HTR-8/SVneo (cell line): ENCODE measurements around the gene SYT17.

Source experiments
- DNase-seq: peaks from one replicate; pipeline ENCODE4 v3.0.0; 2011; ENCODE audit warnings: low spot score, mixed read lengths; ENCODE audit not compliant: insufficient read length
- FAIRE-seq: peaks from 2 replicates; lab custom pipeline; 2011; peaks lifted over from hg19 to GRCh38; lab: Jason Lieb, UNC

The SYT17 gene, protein sequence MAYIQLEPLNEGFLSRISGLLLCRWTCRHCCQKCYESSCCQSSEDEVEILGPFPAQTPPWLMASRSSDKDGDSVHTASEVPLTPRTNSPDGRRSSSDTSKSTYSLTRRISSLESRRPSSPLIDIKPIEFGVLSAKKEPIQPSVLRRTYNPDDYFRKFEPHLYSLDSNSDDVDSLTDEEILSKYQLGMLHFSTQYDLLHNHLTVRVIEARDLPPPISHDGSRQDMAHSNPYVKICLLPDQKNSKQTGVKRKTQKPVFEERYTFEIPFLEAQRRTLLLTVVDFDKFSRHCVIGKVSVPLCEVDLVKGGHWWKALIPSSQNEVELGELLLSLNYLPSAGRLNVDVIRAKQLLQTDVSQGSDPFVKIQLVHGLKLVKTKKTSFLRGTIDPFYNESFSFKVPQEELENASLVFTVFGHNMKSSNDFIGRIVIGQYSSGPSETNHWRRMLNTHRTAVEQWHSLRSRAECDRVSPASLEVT

DNA sequence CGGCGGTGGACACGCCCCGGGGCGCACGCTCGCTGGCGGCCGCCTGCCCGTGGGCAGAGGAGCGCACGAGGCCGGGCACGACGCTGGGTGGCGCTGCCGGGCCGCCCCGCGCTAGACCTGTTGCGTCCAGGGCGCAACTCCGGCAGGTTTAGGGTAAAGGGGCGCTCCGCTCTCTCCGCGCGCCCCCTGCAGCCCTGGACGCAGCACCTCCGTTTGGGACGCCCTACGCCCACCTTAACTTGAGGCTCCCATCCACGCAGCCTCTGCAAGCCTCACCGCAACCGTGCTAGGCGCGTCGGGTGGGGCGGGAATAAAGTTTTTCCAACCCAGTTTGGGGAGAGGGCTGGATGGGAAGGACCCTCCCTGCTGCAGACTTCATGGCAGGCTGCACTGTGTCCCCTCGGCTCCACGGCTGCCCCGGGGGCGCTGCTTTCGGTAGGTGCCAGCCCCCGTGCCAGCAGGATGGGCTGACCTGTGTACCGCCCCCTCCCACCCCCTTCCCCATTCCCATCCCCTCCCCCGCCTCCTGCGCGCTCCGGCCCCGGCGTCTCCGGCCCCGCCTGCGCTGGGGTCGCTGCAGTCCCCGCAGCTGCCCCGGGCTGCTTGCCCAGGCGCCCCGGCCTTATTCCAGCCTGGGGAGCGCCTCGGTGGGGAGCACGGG is at the start of gene SYT17:
Gene SYT17, plus strand, starts transcription at position 531 of the 661 bp plus-strand sequence. CDS start 407 bp downstream, outside the sequence.
- peak; percentile 77 for DNase-seq
- peak; percentile 38 for FAIRE-seq

DNA sequence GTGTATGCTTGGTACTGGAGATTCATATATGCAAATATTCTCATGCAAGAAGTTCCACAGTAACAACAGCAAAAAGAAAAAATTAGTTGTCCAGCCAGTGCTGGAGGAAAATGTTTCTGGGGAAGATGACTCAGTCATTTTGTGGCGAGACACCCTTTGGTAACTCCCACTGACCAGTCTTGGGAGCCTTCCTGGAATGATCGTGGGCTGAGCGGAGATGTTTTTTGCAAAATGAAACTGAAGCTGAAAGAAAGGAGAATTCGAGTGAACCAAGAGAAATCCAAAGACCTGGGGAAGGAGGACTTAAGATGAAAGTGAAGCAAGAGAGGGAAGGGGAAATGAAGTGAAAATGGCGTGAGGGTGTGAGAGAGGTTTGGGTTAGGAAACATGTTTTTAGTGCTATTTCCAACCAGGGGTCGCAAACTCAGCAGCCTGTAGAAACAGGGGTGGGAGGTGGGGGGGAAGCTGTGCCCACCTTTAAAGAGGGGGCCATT is 49.1 kb upstream of the SYT17 start:
- peak; percentile 81 for DNase-seq
- no peak for FAIRE-seq

DNA sequence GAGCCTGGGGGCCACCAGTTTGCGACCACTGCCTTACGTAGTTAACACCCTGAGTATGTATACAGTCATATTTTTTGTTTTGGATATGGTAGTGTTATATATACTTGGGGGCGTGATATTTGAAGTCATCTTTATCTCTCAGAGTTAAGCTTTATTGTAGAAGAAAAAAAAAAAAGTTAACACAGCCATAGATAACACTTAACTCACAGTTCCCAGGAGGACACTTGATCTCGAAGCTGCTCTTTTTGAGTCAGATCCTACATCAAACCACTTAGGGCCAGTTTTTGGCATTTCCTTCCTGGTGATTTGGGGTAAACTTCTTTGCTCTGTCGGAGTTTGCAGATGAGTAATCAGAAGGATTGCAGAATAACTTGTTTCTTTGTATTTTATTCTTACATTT is 48.5 kb upstream of the SYT17 start:
- no peak for FAIRE-seq
- no peak for DNase-seq

DNA sequence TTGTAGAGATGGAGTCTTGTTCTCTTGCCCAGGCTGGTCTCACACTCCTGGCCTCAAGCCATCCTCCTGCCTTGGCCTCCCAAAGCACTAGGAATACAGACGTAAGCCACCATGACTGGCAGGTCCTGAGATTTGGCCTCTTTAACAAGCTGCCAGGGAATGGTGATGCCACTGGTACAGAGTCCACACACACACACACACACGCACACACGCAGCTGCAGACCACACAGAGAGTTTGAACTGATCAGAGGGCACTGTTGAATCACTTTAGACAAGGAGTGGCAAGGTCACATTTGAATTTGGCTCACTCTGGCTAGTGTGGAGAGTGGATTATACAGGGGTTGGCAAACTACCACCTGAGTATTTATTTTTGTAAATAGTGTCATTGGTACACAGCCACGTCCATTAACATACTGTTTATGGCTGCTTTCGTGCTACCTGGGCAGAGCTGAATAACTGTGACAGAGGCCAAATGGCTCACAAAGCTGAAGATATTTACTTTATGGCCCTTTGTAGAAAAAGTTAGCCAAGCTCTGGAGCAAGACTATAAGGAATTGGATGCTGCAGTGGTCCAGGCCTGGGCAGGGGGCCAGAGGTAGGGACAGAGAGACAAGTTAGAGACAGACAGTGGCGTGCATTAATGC is 44.4 kb upstream of the SYT17 start:
- DNase-seq, result no peak
- no peak for FAIRE-seq

DNA sequence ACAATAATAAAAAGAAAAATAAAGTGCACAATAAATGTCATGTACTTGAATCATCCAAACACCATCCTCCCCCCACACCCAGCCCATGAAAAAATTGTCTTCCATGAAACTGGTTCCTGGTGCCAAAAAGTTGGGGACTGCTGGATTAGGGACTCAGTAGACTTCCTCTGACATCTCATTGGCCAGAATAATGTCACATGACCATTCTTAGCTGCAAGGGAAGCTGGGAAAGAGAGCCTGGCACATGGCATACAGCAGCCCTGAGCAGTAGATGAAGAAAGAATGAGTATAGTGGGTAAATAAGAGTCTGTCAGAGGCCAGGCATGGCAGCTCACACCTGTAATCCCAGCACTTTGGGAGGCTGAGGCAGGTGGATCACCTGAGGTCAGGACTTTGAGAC is 41.7 kb upstream of the SYT17 start:
- no peak for DNase-seq
- FAIRE-seq, result no peak

DNA sequence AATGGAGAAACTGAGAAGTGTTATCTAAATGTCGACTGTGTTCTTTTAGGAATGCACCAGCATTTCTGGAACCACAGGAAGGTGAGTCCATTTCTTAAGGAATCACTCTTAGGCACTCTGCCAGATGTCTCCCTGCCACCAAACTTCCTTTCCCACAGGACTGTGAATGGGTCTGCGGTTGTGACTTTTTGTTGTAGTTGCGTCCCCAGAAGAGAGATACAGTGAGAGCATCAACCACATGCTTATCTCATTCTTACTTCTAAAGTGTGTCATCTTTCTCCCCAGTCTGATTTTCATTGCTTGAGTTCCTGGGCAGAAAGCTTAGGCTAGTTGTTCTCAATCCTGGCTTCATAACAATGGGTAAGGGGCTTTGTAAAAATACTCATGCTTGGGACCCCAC is 40.8 kb upstream of the SYT17 start:
- no peak for DNase-seq
- no peak for FAIRE-seq

DNA sequence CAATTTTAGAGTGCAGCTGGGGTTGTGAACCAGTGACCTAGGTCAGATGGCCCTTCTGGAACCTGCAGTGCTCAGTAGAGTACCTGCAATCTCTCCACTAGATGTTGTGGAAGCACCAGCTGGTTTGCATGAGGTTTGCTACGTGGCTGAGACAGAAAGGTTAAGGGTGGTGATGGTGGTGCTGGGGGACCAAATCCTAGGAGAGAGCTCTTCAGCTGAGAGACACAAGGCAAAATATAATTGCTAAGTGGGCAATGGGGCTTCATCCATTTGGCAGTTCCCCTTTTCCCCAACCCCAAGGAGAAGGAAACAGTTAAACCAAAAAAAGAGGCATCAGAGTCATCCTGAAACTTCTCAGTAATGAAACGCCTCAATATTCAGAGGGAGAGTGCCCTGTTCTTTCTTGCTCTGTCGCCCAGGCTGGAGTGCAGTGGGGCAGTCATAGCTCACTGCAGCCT is 40.3 kb upstream of the SYT17 start:
- FAIRE-seq (no peak), DNase-seq (no peak)

DNA sequence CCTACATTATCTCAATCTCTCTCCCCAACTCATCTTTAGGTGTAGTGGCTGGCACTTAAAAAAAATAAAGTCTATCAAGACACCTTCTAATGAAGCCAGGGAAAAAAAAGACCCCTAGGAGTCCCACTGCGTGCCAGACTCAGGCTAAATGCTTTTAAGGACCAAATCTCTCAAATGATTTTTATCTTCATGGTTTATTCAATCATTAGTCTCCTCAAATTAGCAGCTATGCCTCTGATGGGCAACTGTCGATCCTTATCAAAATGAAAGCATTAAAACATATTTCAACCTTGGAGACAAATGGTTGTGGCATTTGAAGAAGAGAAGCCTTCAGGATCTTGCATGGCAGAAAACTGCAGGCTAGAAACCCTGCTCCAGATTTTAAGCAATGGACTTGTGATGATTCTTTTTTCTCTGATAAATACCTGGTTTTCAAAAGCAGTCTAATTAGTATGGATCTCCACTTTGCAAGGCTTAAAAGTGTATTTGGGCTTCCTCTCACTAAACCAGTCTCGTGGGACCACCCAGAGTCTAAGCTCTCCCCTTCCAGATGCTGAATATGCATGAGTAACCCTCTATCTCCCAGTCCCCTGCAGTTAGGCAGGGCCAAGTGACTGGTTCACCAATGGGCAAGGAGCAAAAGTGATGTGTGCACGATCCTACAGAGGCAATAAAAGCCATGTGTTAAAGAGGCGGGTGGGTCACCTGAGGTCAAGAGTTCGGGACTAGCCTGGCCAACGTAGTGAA is 39.4 kb upstream of the SYT17 start:
- FAIRE-seq (no peak), DNase-seq (no peak)

DNA sequence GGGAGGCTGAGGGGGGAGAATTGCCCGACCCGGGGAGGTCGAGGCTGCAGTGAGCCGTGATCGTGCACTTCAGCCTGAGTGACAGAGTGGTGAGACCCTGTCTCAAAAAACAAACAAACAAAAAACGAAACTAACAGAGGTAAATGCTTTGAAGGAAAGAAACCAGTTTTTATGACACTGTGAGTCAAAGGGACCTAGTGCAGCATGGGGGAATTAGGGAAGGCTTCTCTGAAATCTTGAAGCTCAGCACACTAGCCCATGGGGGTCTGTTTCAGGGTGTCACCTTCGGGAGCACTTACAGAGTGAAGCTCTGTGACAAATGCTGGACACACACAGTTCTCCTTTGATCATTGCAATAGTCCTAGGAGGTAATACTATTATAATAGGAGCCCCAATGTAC is 37.7 kb upstream of the SYT17 start:
- FAIRE-seq, result no peak

DNA sequence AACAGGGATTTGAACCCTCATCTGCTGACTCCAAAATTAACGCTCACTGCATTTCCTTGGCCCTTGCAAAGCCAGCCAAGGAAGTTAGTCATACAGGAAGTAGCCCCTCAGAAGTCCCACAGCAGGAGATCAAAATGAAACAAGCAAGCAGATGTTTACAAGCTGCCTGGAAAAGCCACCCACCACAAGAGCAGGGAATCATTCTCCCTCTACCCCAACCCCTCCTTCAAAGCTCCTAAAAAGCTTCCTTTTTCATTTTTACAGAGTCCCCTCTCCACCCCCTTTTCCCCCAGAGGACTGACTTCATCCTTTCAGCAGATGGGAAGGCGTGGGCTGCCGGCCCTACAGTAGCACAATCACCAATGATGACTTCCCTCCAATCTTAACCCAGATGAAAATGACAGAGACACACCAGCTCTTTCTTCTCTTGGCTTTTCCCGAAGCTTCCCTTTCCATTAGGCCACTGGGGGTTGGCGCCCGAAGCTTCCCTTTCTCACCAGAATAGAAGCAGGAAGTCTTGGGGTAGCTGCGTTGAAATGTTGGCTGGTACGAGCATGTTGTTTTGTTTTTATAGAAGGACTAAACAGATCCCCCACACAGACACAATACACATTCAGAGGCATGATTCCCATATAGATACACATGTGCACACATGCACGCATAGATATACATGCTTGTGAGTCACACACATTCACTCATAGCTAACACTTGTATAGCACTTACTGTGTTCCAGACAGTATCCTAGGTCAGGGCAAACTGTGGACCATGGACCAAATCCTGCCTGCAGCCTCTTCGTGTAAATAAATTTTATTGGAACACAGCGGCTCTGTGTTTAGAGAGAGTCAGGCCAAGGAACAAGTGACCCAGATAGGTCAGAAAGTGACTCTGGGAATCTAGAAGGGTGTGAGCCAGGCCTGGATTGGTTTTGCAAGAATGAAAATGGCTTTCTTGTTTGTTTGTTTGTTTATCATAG is 36.9 kb upstream of the SYT17 start:
- FAIRE-seq, result no peak

More for the DNA sequence above, 37.7 kb upstream of the SYT17 start:
- DNase-seq, result no peak

DNA sequence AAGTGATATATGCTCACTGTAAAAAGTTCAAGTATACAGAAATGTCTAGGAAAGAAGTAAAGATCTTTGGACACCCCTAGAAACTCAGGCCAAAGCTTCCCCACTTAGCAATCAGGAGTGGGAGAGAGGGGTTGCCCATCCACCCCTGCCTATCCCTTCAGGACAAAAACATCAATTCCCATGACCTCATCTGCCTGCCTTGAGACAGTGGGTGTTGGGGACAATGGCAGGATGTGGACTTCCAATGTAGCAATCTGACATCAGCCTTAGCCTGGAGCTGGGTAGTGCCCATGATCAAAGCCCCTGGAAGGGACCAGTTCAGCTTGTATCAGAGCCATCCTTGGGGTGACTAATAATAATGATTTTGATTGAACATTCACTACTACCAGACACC is 36.2 kb upstream of the SYT17 start:
- FAIRE-seq (no peak), DNase-seq (no peak)

More for the DNA sequence above, 36.9 kb upstream of the SYT17 start:
- peak; percentile 60 for DNase-seq

DNA sequence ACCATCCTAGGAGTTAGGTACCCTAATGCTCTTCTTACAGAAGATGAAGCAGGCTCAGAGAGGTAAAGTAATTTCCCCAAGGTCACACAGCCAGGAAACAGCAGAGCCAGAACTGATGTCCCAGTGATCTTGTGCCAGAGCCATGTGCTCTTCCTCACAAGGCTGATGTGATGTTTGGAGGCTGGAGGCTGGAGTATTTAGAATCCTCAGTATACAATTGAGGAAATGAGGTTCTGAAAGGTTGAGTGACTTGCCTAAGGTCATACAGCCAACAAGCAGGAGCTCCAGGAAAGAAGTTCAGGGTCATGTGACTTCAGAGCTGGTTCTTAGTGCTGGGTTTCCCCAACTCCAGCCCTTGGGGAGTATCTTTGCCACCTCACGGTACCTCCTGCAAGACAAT is 35.8 kb upstream of the SYT17 start:
- FAIRE-seq, result no peak

DNA sequence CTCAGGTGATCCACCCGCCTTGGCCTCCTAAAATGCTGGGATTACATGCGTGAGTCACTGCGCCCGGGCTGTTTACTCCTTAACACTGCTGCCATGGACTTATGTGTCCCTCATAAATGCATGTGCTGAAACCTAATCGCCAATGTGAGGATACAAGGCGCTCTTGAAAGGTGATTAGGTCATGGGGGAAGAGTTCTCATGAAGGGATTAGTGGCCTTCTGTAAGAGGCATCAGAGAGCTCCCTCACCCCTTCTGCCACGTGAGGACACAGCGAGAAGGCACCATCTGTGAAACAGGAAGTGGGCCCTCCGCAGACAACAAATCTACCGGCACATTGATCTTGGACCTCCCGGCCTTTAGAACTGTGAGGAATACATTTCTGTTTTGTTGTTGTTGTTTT is 35.1 kb upstream of the SYT17 start:
- DNase-seq, result no peak
- no peak for FAIRE-seq

More for the DNA sequence above, 35.8 kb upstream of the SYT17 start:
- DNase-seq, result no peak

DNA sequence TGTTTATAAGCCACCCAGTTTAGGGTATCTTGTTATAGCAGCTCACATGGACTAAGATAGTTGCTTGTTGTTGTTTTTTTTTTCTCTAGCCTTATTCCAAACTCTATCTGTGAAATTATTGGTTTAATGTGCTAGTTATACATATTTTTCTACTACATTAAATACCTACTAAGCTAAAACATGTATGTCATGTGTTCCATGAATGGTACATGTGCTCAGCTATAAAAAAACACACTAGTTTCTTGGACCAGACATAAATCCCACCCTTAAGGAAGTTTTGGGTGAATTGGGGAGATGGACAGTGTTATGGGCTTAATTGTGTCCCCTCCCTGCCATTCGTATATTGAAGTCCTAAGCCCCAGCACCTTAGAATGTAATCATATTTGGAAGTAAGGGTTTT is 34.4 kb upstream of the SYT17 start:
- no peak for DNase-seq
- no peak for FAIRE-seq

DNA sequence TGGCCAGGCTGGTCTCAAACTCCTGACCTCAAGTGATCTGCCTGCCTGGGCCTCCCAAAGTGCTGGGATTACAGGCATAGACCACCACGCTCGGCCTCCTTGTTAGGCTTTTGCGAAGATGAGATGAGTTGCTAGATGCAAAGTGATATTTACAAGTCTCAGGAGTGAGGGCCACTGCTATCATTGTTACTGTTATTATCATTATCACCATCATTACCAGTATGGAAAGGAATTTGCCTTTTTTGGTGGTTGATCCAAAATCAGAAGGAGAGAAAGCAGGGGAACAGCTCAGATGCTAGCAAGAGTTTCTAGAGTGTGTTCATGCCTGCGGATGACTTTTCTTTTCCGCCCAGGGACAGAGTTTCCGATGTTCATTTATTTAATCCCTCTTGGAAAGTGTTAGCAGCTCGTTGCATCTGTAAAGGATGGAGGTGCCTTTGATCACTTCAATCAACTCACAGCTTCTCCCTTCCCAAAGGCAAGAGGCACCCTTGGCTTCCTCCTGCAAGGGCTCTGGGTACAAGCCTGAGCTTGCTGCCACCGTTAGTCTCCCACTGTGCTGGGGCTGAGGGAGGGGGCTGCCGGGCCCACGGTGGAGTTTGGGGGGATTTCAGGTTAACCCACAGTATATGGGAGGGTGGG is 32.7 kb upstream of the SYT17 start:
- FAIRE-seq (no peak), DNase-seq (no peak)

DNA sequence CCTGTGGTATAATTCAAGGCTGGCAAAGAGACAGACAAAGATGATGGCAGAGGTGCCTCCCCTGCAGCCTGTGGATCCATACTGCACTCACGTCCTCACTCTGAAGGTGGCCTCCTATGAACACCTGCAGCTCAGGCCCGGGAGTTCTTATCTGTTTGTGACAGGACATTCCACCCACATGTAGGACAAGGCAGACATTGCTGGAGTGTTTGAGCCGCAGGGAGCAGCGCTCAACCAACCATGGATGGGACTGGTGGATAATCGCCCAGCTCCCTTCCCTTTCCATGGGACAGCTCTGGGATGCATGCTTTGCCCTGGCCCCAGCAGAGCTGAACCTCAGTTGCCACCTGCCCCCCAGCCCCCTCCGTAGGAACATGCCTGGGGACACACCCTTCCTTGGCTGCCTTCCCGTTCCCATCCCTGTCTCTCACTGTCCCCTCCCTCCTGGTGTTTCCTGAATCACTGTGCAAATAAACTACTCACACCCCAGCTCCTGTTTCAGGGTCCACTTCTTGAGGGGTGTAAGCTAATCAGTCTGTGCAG is 32.1 kb upstream of the SYT17 start:
- FAIRE-seq, result no peak
- no peak for DNase-seq

DNA sequence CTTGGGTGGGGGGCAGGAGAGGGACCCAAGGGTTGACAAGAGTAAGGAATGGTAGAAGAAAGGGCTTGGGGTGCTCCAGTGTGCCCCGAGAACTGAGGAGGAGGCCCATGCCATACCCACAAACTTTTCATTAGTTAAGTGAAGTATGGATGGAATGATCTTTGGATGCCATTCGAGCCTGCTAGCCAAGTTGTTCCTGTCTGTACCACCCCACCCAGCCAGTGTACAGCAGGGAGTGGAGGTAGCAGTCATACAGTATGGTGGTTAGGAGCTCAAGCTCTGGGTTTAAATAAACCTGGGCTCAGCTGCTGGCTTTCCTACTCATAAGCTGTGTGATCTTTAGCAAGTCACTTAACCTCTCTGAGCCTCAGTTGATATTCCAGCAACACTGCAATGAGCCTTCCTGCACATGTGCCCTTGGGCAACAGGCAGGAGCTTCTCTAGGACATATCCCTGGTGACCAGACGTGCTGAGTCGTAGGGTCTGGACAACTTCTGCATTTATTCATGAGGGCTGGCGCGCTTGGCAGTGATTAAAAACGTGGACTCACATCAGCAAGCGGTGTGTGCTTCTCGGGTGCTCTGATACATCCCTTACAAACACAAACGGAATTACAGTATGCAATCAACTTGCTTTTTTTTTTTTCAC is 31.4 kb upstream of the SYT17 start:
- FAIRE-seq (no peak), DNase-seq (no peak)
